ENCODE data around the gene C1S.

DNA sequence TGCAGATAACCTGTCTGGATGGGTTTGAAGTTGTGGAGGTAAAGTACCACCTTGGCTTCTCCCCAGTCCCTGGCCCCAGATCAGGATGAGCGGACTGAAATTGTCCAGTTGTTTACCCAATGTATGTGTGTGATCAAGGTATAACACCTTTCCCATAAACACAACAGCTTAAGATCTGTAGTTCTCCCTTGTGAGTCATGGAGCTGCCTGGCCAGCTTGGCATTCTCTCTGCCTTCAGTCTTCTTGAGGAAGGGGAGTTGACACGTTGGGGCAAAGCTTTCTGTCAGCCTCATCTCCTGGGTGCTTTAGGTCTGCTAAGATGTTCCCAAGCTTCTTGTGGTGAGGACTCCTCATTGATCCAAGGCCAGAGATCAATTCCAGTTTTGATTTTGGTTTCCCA, 6.1 kb downstream of the C1S start:
- no peak for TF ChIP-seq CTCF (conservative IDR thresholded peaks at IDR 0.05; ENCODE audit: low read depth, low read length)
- TF ChIP-seq FOS (IDR thresholded peaks at IDR 0.05; ENCODE audit: low read depth, low read length): no peak
- TF ChIP-seq, protein P1, sequence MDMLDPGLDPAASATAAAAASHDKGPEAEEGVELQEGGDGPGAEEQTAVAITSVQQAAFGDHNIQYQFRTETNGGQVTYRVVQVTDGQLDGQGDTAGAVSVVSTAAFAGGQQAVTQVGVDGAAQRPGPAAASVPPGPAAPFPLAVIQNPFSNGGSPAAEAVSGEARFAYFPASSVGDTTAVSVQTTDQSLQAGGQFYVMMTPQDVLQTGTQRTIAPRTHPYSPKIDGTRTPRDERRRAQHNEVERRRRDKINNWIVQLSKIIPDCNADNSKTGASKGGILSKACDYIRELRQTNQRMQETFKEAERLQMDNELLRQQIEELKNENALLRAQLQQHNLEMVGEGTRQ (IDR thresholded peaks at IDR 0.05; ENCODE audit: low read depth, low read length): no peak
- TF ChIP-seq MXI1 (IDR thresholded peaks at IDR 0.05; ENCODE audit: borderline replicate concordance, low read depth, low read length): no peak
- no peak for TF ChIP-seq MAFK (IDR thresholded peaks at IDR 0.05; ENCODE audit: low read depth, low read length)
- no peak for TF ChIP-seq POLR2A (IDR thresholded peaks at IDR 0.05; ENCODE audit: low read depth, low read length)
- no peak for TF ChIP-seq RAD21 (IDR thresholded peaks at IDR 0.05; ENCODE audit: low read length)
- TF ChIP-seq MAZ (IDR thresholded peaks at IDR 0.05; ENCODE audit: borderline replicate concordance, low read depth, low read length): no peak
- no peak for TF ChIP-seq RCOR1 (IDR thresholded peaks at IDR 0.05; ENCODE audit: insufficient replicate concordance, low read length)
- TF ChIP-seq SMC3 (IDR thresholded peaks at IDR 0.05; ENCODE audit: low read depth, low read length): no peak
- no peak for TF ChIP-seq CEBPB (IDR thresholded peaks at IDR 0.05; ENCODE audit: low read depth, low read length)
- no peak for TF ChIP-seq RFX5 (IDR thresholded peaks at IDR 0.05; ENCODE audit: low read depth, low read length)

Data from IMR-90 (cell line).